Measurements from ENCODE around the gene SH3GLB2.

The SH3GLB2 gene

DNA sequence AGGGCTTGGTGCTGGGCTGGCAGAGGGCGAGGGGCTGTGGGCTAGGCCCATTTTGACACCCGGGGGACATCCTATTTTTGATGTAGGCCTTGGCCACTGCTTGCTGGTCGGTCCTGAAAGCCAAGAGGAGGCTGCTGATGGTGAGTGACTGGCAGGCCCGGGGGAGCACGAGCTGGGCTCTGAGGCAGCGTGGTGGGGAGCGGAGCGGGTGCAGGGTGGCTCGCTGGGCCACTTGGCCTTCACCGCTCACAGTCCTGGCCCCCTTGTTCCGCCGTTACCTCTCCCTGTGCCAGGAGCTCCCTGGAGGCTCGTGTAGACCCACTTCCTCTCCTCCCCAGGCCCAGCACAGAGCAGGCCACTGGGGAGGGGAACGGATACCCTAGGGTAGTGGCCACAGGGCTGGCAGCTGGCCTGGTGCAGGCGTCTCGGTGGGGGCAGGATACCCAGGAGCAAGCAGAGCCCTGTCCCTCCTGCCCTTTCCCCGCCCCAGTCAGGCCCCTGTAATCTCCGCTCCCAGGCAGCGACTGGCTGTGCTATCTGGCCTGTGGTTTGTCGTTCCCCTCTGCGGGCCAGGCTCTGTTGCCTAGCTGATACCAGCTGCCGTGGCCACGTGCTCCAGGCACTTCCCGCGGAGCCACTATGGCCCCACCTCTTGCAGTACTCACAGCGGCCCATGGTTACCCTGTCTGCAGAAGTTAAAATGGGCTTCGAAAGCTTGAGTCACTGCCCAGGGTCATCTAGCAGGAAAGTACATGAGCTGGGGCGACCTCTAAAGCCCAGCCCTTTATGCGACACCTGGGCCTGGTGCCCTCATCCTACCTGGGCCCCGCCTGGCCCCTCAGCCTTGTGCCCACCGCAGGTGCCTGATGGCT, 41.1 kb upstream of the SH3GLB2 start:
- Histone ChIP-seq H3K4me3 (ENCODE audit: low read depth, low read length) (no peak overlapping the region), H3K27me3 (ENCODE audit: control insufficient read depth, insufficient read depth, low read length) (no peaks in the 10 kb centered on the region), H3K27ac (ENCODE audit: low read depth, low read length) (no peak overlapping the region), H3K9ac (ENCODE audit: low read depth, low read length) (no peak overlapping the region), H3K36me3 (ENCODE audit: control insufficient read depth, insufficient read depth, low read length) (peaks cover 44% of the 10 kb centered on the region), H3K9me3 (ENCODE audit: control insufficient read depth, insufficient read depth, low read length) (no peaks in the 10 kb centered on the region), H3K4me1 (ENCODE audit: control insufficient read depth, insufficient read depth, low read length) (peaks cover 19% of the 10 kb centered on the region)

DNA sequence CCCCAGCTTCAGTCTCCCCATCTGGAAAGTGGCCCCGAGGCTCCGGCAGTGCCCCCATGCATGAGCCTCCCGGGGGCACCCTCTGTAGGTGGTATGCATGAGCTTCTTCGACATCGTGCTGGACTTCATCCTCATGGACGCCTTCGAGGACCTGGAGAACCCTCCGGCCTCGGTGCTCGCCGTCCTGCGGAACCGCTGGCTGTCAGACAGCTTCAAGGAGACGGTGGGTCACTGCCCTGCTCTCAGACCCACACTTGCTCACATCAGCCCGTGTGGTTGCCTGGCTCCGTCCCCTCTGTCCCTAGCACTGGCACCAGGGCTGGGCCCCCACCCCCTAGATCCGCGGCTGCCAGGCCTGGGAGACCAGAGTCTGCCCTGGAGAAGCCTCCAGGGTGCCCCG, 40.0 kb upstream of the SH3GLB2 start:
- H3K36me3 ChIP-seq (ENCODE audit: control insufficient read depth, insufficient read depth, low read length) = peaks cover 51% of the 10 kb centered on the region
- no peak overlapping the region for H3K27ac ChIP-seq (ENCODE audit: low read depth, low read length)
- H3K4me1 ChIP-seq (ENCODE audit: control insufficient read depth, insufficient read depth, low read length) = peaks cover 19% of the 10 kb centered on the region
- H3K9me3 ChIP-seq (ENCODE audit: control insufficient read depth, insufficient read depth, low read length) = no peaks in the 10 kb centered on the region
- no peak overlapping the region for H3K9ac ChIP-seq (ENCODE audit: low read depth, low read length)
- H3K27me3 ChIP-seq (ENCODE audit: control insufficient read depth, insufficient read depth, low read length) = no peaks in the 10 kb centered on the region
- no peak overlapping the region for H3K4me3 ChIP-seq (ENCODE audit: low read depth, low read length)

DNA sequence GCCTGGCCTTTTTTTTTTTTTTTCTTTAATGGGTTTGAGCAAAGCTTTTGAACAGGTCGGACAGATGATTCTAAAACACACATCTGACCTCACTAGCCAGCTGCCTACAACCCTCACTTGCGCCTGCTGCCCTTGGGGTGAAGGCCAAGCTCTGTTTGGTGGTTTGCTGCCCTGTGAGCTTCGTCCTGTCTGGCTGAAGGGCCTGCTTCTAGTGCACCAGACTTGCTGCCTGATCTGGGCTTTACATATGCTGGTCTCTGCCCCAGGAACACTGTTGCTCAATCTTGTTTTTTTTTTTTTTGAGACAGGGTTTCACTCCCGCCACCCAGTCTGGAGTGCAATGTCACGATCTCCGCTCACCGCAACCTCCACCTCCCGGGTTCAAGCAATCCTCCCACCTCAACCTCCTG, 36.4 kb upstream of the SH3GLB2 start:
- Histone ChIP-seq H3K27ac (ENCODE audit: low read depth, low read length) (no peak overlapping the region), H3K27me3 (ENCODE audit: control insufficient read depth, insufficient read depth, low read length) (no peaks in the 10 kb centered on the region), H3K9ac (ENCODE audit: low read depth, low read length) (no peak overlapping the region), H3K4me1 (ENCODE audit: control insufficient read depth, insufficient read depth, low read length) (no peaks in the 10 kb centered on the region), H3K9me3 (ENCODE audit: control insufficient read depth, insufficient read depth, low read length) (no peaks in the 10 kb centered on the region), H3K4me3 (ENCODE audit: low read depth, low read length) (no peak overlapping the region), H3K36me3 (ENCODE audit: control insufficient read depth, insufficient read depth, low read length) (peaks cover 65% of the 10 kb centered on the region)

DNA sequence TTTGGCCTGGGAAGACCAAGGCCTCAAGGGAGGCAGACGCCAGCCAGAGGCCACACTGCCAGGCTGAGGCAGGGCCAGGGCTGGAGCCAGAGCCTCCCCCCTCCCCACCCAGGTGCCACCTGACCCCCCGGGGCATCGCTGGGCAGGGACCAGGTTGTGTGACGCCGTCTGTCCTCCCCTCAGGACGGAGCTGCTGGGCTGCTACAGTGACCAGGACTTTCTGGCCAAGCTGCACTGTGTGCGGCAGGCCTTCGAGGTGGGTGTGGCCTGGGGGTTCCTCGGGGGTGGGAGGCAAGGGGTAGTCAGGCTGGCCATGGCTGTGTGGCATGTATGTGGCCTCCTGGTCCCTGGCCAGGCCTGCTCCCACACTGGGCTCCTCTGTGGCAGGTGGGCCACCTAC, 34.9 kb upstream of the SH3GLB2 start:
- H3K27ac ChIP-seq (ENCODE audit: low read depth, low read length) = no peak overlapping the region
- no peaks in the 10 kb centered on the region for H3K4me1 ChIP-seq (ENCODE audit: control insufficient read depth, insufficient read depth, low read length)
- no peaks in the 10 kb centered on the region for H3K9me3 ChIP-seq (ENCODE audit: control insufficient read depth, insufficient read depth, low read length)
- H3K9ac ChIP-seq (ENCODE audit: low read depth, low read length) = no peak overlapping the region
- H3K36me3 ChIP-seq (ENCODE audit: control insufficient read depth, insufficient read depth, low read length) = peaks cover 64% of the 10 kb centered on the region
- H3K27me3 ChIP-seq (ENCODE audit: control insufficient read depth, insufficient read depth, low read length) = no peaks in the 10 kb centered on the region
- no peak overlapping the region for H3K4me3 ChIP-seq (ENCODE audit: low read depth, low read length)

DNA sequence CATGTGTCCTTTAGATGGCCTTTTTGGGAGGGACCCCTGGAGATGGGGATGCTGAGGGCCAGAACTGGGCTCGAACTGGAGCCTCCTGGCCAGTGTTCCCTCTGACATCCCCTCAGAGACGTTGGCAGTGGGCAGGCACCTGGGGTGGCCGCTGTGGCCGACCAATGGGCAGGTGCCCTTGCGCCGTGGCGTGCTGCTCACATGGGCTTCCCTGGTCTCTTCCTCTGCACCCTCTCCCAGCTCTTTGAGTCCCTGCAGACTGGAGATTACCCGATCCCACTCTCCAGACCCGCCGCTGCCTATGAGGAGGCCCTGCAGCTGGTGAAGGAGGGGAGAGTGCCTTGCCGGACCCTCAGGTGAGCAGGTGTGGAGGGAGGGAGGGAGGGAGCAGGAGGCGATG, 32.9 kb upstream of the SH3GLB2 start:
- H3K4me1 ChIP-seq (ENCODE audit: control insufficient read depth, insufficient read depth, low read length) = no peaks in the 10 kb centered on the region
- no peak overlapping the region for H3K27ac ChIP-seq (ENCODE audit: low read depth, low read length)
- no peak overlapping the region for H3K9ac ChIP-seq (ENCODE audit: low read depth, low read length)
- no peak overlapping the region for H3K4me3 ChIP-seq (ENCODE audit: low read depth, low read length)
- peaks cover 64% of the 10 kb centered on the region for H3K36me3 ChIP-seq (ENCODE audit: control insufficient read depth, insufficient read depth, low read length)
- no peaks in the 10 kb centered on the region for H3K27me3 ChIP-seq (ENCODE audit: control insufficient read depth, insufficient read depth, low read length)
- no peaks in the 10 kb centered on the region for H3K9me3 ChIP-seq (ENCODE audit: control insufficient read depth, insufficient read depth, low read length)

DNA sequence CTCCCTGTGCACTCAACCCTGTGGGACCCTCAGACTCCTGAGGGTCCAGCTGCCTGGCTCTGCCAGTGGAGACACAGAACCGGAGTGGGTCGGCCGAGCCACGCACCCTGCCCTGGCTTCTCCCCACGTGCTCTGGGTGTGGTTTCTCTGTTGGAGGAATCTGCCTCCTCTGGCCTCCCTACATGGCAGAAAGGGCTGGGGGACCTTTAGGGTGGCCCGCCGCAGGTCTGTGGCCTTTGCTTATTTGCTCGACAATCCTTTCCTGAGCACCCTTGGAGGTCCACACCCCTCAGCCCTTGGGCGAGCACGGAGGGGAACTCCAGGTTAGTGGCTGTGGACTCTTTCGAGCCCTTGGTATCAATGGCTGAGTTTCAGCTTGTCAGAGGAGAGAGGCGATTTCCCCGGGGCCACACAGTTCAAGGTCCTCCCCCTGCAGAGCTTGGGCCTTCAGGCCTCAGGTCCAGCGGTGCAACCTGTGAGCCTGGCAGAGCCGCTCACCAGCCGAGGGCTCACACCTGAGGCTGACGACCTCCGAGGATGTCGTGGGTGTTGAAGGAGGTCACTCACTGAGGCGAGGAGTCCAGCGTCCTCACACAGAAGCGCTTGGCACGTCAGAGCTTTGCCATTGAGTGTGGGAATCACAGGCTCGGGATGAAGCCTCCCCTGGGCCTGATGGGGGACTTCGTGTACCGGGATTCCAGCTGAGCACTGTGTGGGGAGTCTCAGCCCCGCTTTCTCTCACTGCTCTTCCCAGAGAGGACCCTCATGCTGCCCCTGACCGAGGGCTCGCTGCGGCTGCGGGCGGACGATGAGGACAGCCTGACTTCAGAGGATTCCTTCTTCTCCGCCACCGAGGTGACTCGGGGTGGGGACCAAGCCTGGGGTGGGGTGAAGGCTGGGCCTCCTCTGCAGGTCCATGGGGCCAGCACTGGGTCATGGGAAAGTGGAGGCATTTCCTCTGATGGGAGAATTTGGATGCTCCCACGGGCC, 32.0 kb upstream of the SH3GLB2 start:
- Histone ChIP-seq H3K4me1 (ENCODE audit: control insufficient read depth, insufficient read depth, low read length) (no peaks in the 10 kb centered on the region), H3K27me3 (ENCODE audit: control insufficient read depth, insufficient read depth, low read length) (no peaks in the 10 kb centered on the region), H3K27ac (ENCODE audit: low read depth, low read length) (no peak overlapping the region), H3K9me3 (ENCODE audit: control insufficient read depth, insufficient read depth, low read length) (no peaks in the 10 kb centered on the region), H3K9ac (ENCODE audit: low read depth, low read length) (no peak overlapping the region), H3K4me3 (ENCODE audit: low read depth, low read length) (no peak overlapping the region), H3K36me3 (ENCODE audit: control insufficient read depth, insufficient read depth, low read length) (peaks cover 57% of the 10 kb centered on the region)

DNA sequence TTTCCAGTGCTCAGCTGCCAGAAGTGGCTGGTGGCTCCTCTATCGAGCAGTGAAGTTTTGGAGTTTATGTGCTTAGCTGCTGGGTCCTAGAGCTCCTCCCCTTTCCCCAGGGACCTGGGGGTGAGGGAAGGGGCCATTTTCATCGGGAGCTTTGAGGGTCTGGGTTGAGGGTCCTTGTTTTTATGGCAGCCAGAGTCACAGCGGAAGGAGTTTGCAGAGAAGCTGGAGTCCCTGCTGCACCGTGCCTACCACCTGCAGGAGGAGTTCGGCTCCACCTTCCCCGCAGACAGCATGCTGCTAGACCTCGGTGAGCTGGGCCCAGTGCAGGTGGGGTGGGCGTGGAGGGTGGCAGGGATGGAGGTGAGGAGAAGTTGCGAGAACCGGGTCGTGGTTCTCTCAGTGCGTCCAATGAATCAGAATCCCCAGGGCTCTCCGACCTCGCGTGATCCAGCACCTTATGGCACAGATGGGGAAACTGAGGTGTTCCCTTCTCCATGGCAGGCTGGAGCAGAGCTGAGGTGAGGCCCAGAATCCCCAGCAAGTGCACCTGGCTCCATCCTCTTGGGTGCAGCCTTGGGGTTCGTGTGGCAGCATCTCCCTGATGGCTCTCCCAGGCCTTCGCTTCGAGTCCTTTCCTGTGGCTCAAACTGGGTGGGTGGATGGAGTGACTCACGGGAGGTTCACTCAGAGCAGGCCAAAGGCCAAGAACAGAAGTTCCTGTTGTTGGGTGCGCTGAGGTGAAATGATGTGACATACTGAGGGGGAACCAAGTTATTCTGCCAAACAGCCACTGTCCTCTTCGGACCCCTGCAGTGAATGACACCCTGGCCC, 31.0 kb upstream of the SH3GLB2 start:
- Histone ChIP-seq H3K4me3 (ENCODE audit: low read depth, low read length) (no peak overlapping the region), H3K27me3 (ENCODE audit: control insufficient read depth, insufficient read depth, low read length) (no peaks in the 10 kb centered on the region), H3K9ac (ENCODE audit: low read depth, low read length) (no peak overlapping the region), H3K9me3 (ENCODE audit: control insufficient read depth, insufficient read depth, low read length) (no peaks in the 10 kb centered on the region), H3K27ac (ENCODE audit: low read depth, low read length) (no peak overlapping the region), H3K4me1 (ENCODE audit: control insufficient read depth, insufficient read depth, low read length) (no peaks in the 10 kb centered on the region), H3K36me3 (ENCODE audit: control insufficient read depth, insufficient read depth, low read length) (peaks cover 53% of the 10 kb centered on the region)

DNA sequence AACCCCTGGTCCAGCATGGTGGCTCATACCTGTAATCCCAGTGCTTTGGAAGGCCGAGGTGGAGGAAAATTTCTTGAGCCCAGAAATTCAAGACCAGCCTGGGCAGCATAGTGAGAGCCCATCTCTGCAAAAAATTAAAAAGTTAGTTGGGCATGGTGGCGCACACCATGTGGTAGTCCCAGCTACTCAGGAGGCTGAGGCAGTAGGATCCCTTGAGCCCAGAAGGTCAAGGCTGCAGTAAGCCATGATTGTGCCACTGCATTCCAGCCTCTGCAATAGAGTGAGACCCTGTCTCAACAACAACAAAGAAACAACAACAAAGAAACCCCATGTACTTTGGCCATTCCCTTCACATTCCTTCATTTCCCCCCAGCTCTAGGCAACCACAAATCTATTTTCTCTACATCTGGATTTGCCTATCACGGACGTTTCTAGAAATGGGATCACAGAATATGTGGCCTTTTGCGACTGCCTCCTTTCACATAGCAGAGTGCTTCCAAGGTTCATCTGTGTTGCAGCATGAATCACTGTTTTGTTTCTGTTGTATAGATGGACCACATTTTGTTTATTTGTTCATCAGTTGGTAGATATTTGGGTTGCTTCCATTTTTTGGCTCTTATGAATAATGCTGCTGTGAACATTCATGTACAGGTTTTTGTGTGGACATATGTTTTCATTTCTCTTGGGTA, 26.2 kb upstream of the SH3GLB2 start:
- peaks cover 41% of the 10 kb centered on the region for H3K36me3 ChIP-seq (ENCODE audit: control insufficient read depth, insufficient read depth, low read length)
- no peak overlapping the region for H3K27ac ChIP-seq (ENCODE audit: low read depth, low read length)
- H3K4me3 ChIP-seq (ENCODE audit: low read depth, low read length) = no peak overlapping the region

DNA sequence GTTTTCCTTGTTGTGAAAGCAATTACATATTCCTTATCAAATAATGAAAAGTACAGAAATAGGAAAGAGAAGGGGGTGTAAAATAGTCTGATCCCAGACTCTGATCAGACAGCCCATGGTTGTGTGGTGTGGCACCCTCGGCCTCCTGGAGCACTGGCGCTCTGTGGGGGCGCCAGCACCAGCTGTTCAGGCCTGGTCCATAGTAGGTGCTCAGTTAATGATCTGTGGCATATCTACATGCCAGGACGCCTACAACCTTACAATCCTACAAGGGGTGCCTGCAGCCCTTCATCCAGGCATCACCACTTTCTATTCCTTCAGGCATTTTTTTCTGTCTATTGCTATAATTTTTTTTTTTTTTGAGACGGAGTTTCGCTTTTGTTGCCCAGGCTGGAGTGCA, 24.9 kb upstream of the SH3GLB2 start:
- no peaks in the 10 kb centered on the region for H3K27me3 ChIP-seq (ENCODE audit: control insufficient read depth, insufficient read depth, low read length)
- peaks cover 46% of the 10 kb centered on the region for H3K36me3 ChIP-seq (ENCODE audit: control insufficient read depth, insufficient read depth, low read length)
- no peaks in the 10 kb centered on the region for H3K9me3 ChIP-seq (ENCODE audit: control insufficient read depth, insufficient read depth, low read length)
- no peak overlapping the region for H3K27ac ChIP-seq (ENCODE audit: low read depth, low read length)
- H3K9ac ChIP-seq (ENCODE audit: low read depth, low read length) = no peak overlapping the region
- no peak overlapping the region for H3K4me3 ChIP-seq (ENCODE audit: low read depth, low read length)
- H3K4me1 ChIP-seq (ENCODE audit: control insufficient read depth, insufficient read depth, low read length) = no peaks in the 10 kb centered on the region

More for the DNA sequence above, 26.2 kb upstream of the SH3GLB2 start:
- Histone ChIP-seq H3K4me1 (ENCODE audit: control insufficient read depth, insufficient read depth, low read length) (no peaks in the 10 kb centered on the region), H3K9me3 (ENCODE audit: control insufficient read depth, insufficient read depth, low read length) (no peaks in the 10 kb centered on the region), H3K27me3 (ENCODE audit: control insufficient read depth, insufficient read depth, low read length) (no peaks in the 10 kb centered on the region), H3K9ac (ENCODE audit: low read depth, low read length) (no peak overlapping the region)

DNA sequence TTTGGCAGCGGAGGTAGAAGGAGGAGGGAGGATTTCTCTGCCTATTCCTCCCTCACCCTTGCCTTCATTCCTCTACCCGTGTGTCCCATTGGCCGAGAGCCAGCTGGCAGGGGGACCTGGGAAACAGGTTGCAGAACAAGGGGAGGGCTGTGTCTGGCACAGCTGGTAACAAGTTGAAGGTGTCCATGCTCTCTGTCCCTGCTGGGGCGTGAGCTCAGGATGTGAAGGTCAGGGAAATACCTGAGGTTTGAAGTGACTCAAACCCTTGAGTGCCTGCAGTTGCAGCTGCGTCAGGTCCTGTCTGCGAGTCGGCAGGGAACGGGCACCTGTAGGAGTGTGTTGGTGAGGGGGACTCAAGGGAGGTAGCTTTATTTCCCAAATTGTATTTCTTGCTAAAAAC, 24.5 kb upstream of the SH3GLB2 start:
- Histone ChIP-seq H3K9me3 (ENCODE audit: control insufficient read depth, insufficient read depth, low read length) (no peaks in the 10 kb centered on the region), H3K27ac (ENCODE audit: low read depth, low read length) (no peak overlapping the region), H3K9ac (ENCODE audit: low read depth, low read length) (no peak overlapping the region), H3K27me3 (ENCODE audit: control insufficient read depth, insufficient read depth, low read length) (no peaks in the 10 kb centered on the region), H3K36me3 (ENCODE audit: control insufficient read depth, insufficient read depth, low read length) (peaks cover 47% of the 10 kb centered on the region), H3K4me1 (ENCODE audit: control insufficient read depth, insufficient read depth, low read length) (no peaks in the 10 kb centered on the region), H3K4me3 (ENCODE audit: low read depth, low read length) (no peak overlapping the region)
